ENCODE data around the gene STARD10. TPM values are rescaled to one million over a fixed set of nuclear protein-coding genes. Genes with fewer than 3 reads are reported as not detected.
A peak's percentile ranks its signal among the peaks of the same experiment; 100 is the strongest.

STARD10 gene
- total RNA-seq (2022) (55.1 and 68.9 TPM in 2 replicates), Bru-seq, nascent RNA (percentile 68 among the genes with signal in this experiment), BruChase-seq, experiment 1, labeled RNA remaining after a 6-hour chase (percentile 88 among the genes with signal in this experiment), BruChase-seq, experiment 2, labeled RNA remaining after a 2-hour chase (percentile 79 among the genes with signal in this experiment)
- long read RNA-seq, transcript STARD10-210 (7 exons, 1,100 nt): minor isoform, 85 of 245 reads
- long read RNA-seq, transcript STARD10-220 (7 exons, 1,085 nt): minor isoform, 5 of 245 reads
- long read RNA-seq, transcript STARD10-217 (3 exons, 506 nt): major isoform, 100 of 245 reads
- long read RNA-seq, partial matches to known transcripts: 33 of 245 reads
- long read RNA-seq, other reads (novel, unspliced or antisense): 20 of 245 reads

- H3K4me3 Mint-ChIP-seq (ENCODE audit: low read depth, unreplicated experiment): peak within 1 kb of the TSS; percentile 92
- intact Hi-C loops (cut with micrococcal nuclease; ENCODE audit: unreplicated experiment): loop anchor here (1.0 kb wide), 1 partner anchor 68 kb away; no protein-coding TSS in a partner anchor
- CTCF ChIA-PET: interaction anchor here (0.6 to 2.7 kb wide), 9 partner anchors 12 to 320 kb away, joined by 3 to 48 read pairs (median 3); no protein-coding TSS in a partner anchor
- TF ChIP-seq CTCF (IDR thresholded peaks at IDR 0.05; ENCODE audit: unreplicated experiment): peak; percentile 94
- peak within 1 kb of the TSS; percentile 89 for H3K27ac Mint-ChIP-seq (ENCODE audit: unreplicated experiment)
- peak; percentile 93 for DNase-seq
- peaks cover 26% of the 10 kb centered on the region for H3K4me1 Mint-ChIP-seq (ENCODE audit: low read depth, unreplicated experiment)
- H3K9me3 Mint-ChIP-seq (ENCODE audit: low read depth, unreplicated experiment): no peaks in the 10 kb centered on the region
- BruUV-seq (replicated peaks): TSS peak; percentile 89
- H3K27me3 Mint-ChIP-seq (ENCODE audit: unreplicated experiment): no peaks in the 10 kb centered on the region
- peaks cover 7% of the 10 kb centered on the region for H3K36me3 Mint-ChIP-seq (ENCODE audit: insufficient read depth, unreplicated experiment)
Measured at GRCh38 chr11:72793425-72794367, at the start of gene STARD10. Gene STARD10, minus strand, starts transcription at chr11:72794047. Its CDS starts 12,866 bp downstream, at chr11:72781181.

- no peak for DNase-seq
- no peak for TF ChIP-seq CTCF (IDR thresholded peaks at IDR 0.05; ENCODE audit: unreplicated experiment)
- Mint-ChIP-seq H3K4me1 (ENCODE audit: low read depth, unreplicated experiment) (no peaks in the 10 kb centered on the region), H3K9me3 (ENCODE audit: low read depth, unreplicated experiment) (no peaks in the 10 kb centered on the region), H3K36me3 (ENCODE audit: insufficient read depth, unreplicated experiment) (no peaks in the 10 kb centered on the region), H3K27ac (ENCODE audit: unreplicated experiment) (no peak overlapping the region), H3K27me3 (ENCODE audit: unreplicated experiment) (no peaks in the 10 kb centered on the region), H3K4me3 (ENCODE audit: low read depth, unreplicated experiment) (no peak overlapping the region)
- CTCF ChIA-PET: no interaction called here
- no TSS peak for BruUV-seq (replicated peaks)
- intact Hi-C loops (cut with micrococcal nuclease; ENCODE audit: unreplicated experiment): no loop called here
Measured at GRCh38 chr11:72842653-72843330, 48.9 kb upstream of the STARD10 start.

- Mint-ChIP-seq H3K4me1 (ENCODE audit: low read depth, unreplicated experiment) (no peaks in the 10 kb centered on the region), H3K27me3 (ENCODE audit: unreplicated experiment) (no peaks in the 10 kb centered on the region), H3K4me3 (ENCODE audit: low read depth, unreplicated experiment) (no peak overlapping the region), H3K27ac (ENCODE audit: unreplicated experiment) (no peak overlapping the region), H3K36me3 (ENCODE audit: insufficient read depth, unreplicated experiment) (no peaks in the 10 kb centered on the region), H3K9me3 (ENCODE audit: low read depth, unreplicated experiment) (no peaks in the 10 kb centered on the region)
- TF ChIP-seq CTCF (IDR thresholded peaks at IDR 0.05; ENCODE audit: unreplicated experiment): no peak
- no TSS peak for BruUV-seq (replicated peaks)
- intact Hi-C loops (cut with micrococcal nuclease; ENCODE audit: unreplicated experiment): no loop called here
- no peak for DNase-seq
- CTCF ChIA-PET: interaction anchor here (0.9 kb wide), 1 partner anchor 117 kb away, joined by 3 read pairs; no protein-coding TSS in a partner anchor
Measured at GRCh38 chr11:72842126-72842525, 48.3 kb upstream of the STARD10 start.

DNA sequence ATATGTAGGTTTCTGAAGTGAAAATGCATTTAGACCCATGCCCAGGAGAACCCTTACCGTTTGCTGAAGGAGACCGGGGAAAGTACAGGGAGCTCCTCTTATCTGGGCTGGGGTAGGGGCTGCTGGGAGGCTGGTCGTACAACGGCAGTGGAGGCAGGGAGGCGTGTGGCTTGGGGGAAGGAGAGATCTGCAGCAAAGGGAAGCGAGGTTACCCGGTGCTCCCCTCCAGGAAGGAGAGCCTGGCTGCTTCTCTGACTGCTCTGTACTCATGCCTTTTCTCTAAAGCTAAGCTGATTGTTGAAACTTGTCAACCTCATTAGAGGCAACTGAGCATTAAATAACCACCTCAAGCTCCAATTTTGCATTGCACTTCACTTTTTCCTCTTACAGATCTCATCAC lies 47.5 kb upstream of the STARD10 start:
- intact Hi-C loops (cut with micrococcal nuclease; ENCODE audit: unreplicated experiment): no loop called here
- no peak for DNase-seq
- Mint-ChIP-seq H3K27ac (ENCODE audit: unreplicated experiment) (no peak overlapping the region), H3K4me1 (ENCODE audit: low read depth, unreplicated experiment) (no peaks in the 10 kb centered on the region), H3K4me3 (ENCODE audit: low read depth, unreplicated experiment) (no peak overlapping the region), H3K27me3 (ENCODE audit: unreplicated experiment) (no peaks in the 10 kb centered on the region), H3K36me3 (ENCODE audit: insufficient read depth, unreplicated experiment) (no peaks in the 10 kb centered on the region), H3K9me3 (ENCODE audit: low read depth, unreplicated experiment) (no peaks in the 10 kb centered on the region)
- no peak for TF ChIP-seq CTCF (IDR thresholded peaks at IDR 0.05; ENCODE audit: unreplicated experiment)
- no TSS peak for BruUV-seq (replicated peaks)
- CTCF ChIA-PET: interaction anchor here (0.7 to 0.9 kb wide), 2 partner anchors 59 to 116 kb away, joined by 3 read pairs; no protein-coding TSS in a partner anchor
